Activated T-cell treated with anti-CD3 and anti-CD28 coated beads, Interleukin-2, amount 50 U/mL, for 24 hours (primary cell): Measurements from ENCODE around the gene SCFD2.
"Not testable (repeated sequence)": the region's sequence is repeated elsewhere in the genome, so short reads cannot be mapped to it uniquely, and the experiment has no call there.

ENCODE experiments used
- DNase-seq: peaks from one replicate; pipeline ENCODE4 v3.0.0-alpha.2; 2020
- H3K27ac Mint-ChIP-seq: 2 replicates; pipeline ENCODE4 v1.8.0; 2020; ENCODE audit warnings: mild to moderate bottlenecking, mixed read lengths
- H3K27me3 Mint-ChIP-seq: 2 replicates; pipeline ENCODE4 v1.8.0; 2020; ENCODE audit warnings: mixed read lengths
- H3K36me3 Mint-ChIP-seq: 2 replicates; pipeline ENCODE4 v1.8.0; 2020; ENCODE audit warnings: low read depth, mixed read lengths
- H3K4me1 Mint-ChIP-seq: 2 replicates; pipeline ENCODE4 v1.8.0; 2020; ENCODE audit warnings: low read depth, mixed read lengths
- H3K4me3 Mint-ChIP-seq: 2 replicates; pipeline ENCODE4 v1.8.0; 2020; ENCODE audit warnings: mild to moderate bottlenecking, moderate library complexity, mixed read lengths
- H3K9me3 Mint-ChIP-seq: 2 replicates; pipeline ENCODE4 v1.8.0; 2020; ENCODE audit warnings: mixed read lengths

Gene SCFD2

GRCh38 chr4:53043891-53044650 lies 321.8 kb downstream of the SCFD2 start:
- H3K9me3 Mint-ChIP-seq: no peaks in the 10 kb centered on the region
- no peak for DNase-seq
- H3K27ac Mint-ChIP-seq: no peak overlapping the region
- peaks cover 15% of the 10 kb centered on the region for H3K36me3 Mint-ChIP-seq
- no peaks in the 10 kb centered on the region for H3K27me3 Mint-ChIP-seq
- H3K4me1 Mint-ChIP-seq: no peaks in the 10 kb centered on the region
- no peak overlapping the region for H3K4me3 Mint-ChIP-seq

- no peaks in the 10 kb centered on the region for H3K9me3 Mint-ChIP-seq
- H3K4me3 Mint-ChIP-seq: no peak overlapping the region
- H3K27ac Mint-ChIP-seq: no peak overlapping the region
- no peaks in the 10 kb centered on the region for H3K27me3 Mint-ChIP-seq
- no peaks in the 10 kb centered on the region for H3K4me1 Mint-ChIP-seq
- no peak for DNase-seq
- H3K36me3 Mint-ChIP-seq: peaks cover 18% of the 10 kb centered on the region
Measured at GRCh38 chr4:53043055-53043454, 322.8 kb downstream of the SCFD2 start.

- no peak overlapping the region for H3K27ac Mint-ChIP-seq
- H3K4me3 Mint-ChIP-seq: no peak overlapping the region
- H3K27me3 Mint-ChIP-seq: no peaks in the 10 kb centered on the region
- DNase-seq: no peak
- peaks cover 5% of the 10 kb centered on the region for H3K9me3 Mint-ChIP-seq
- no peaks in the 10 kb centered on the region for H3K4me1 Mint-ChIP-seq
- peaks cover 23% of the 10 kb centered on the region for H3K36me3 Mint-ChIP-seq
Measured at GRCh38 chr4:53040851-53041250, 325.0 kb downstream of the SCFD2 start.

GRCh38 chr4:53040459-53040815 lies 325.4 kb downstream of the SCFD2 start:
- Mint-ChIP-seq H3K4me1 (no peaks in the 10 kb centered on the region), H3K27me3 (no peaks in the 10 kb centered on the region), H3K27ac (no peak overlapping the region), H3K9me3 (peaks cover 8% of the 10 kb centered on the region), H3K36me3 (peaks cover 26% of the 10 kb centered on the region), H3K4me3 (no peak overlapping the region)
- DNase-seq: no peak

- no peak for DNase-seq
- peaks cover 32% of the 10 kb centered on the region for H3K36me3 Mint-ChIP-seq
- no peaks in the 10 kb centered on the region for H3K4me1 Mint-ChIP-seq
- no peaks in the 10 kb centered on the region for H3K27me3 Mint-ChIP-seq
- H3K9me3 Mint-ChIP-seq: peaks cover 9% of the 10 kb centered on the region
- H3K4me3 Mint-ChIP-seq: no peak overlapping the region
- no peak overlapping the region for H3K27ac Mint-ChIP-seq
Measured at GRCh38 chr4:53039741-53040458, 326.0 kb downstream of the SCFD2 start.

GRCh38 chr4:53037892-53038291 lies 328.0 kb downstream of the SCFD2 start:
- Mint-ChIP-seq H3K4me3 (no peak overlapping the region), H3K9me3 (peaks cover 14% of the 10 kb centered on the region), H3K4me1 (peaks cover 9% of the 10 kb centered on the region), H3K27me3 (no peaks in the 10 kb centered on the region), H3K36me3 (peaks cover 52% of the 10 kb centered on the region), H3K27ac (no peak overlapping the region)
- DNase-seq: no peak

GRCh38 chr4:53032908-53033307 lies 333.0 kb downstream of the SCFD2 start:
- H3K4me3 Mint-ChIP-seq, DNase-seq, H3K27me3 Mint-ChIP-seq: not testable (repeated sequence)
- Mint-ChIP-seq H3K36me3 (peaks cover 56% of the 10 kb centered on the region), H3K27ac (peak overlapping the region; percentile 37), H3K4me1 (peaks cover 20% of the 10 kb centered on the region), H3K9me3 (peaks cover 21% of the 10 kb centered on the region)

GRCh38 chr4:53026233-53026632 lies 339.6 kb downstream of the SCFD2 start:
- Mint-ChIP-seq H3K4me1 (peaks cover 5% of the 10 kb centered on the region), H3K36me3 (peaks cover 26% of the 10 kb centered on the region), H3K4me3 (no peak overlapping the region), H3K27me3 (no peaks in the 10 kb centered on the region), H3K27ac (no peak overlapping the region), H3K9me3 (no peaks in the 10 kb centered on the region)
- DNase-seq: no peak

- Mint-ChIP-seq H3K27me3 (no peaks in the 10 kb centered on the region), H3K4me1 (peaks cover 4% of the 10 kb centered on the region), H3K36me3 (peaks cover 14% of the 10 kb centered on the region), H3K9me3 (no peaks in the 10 kb centered on the region), H3K4me3 (no peak overlapping the region), H3K27ac (no peak overlapping the region)
- no peak for DNase-seq
Measured at GRCh38 chr4:53023677-53024299, 342.1 kb downstream of the SCFD2 start.

- DNase-seq: no peak
- Mint-ChIP-seq H3K27me3 (no peaks in the 10 kb centered on the region), H3K27ac (no peak overlapping the region), H3K9me3 (no peaks in the 10 kb centered on the region), H3K36me3 (peaks cover 14% of the 10 kb centered on the region), H3K4me1 (peaks cover 4% of the 10 kb centered on the region), H3K4me3 (no peak overlapping the region)
Measured at GRCh38 chr4:53022513-53023100, 343.3 kb downstream of the SCFD2 start.

GRCh38 chr4:53021754-53022512 lies 343.9 kb downstream of the SCFD2 start:
- no peak overlapping the region for H3K27ac Mint-ChIP-seq
- no peaks in the 10 kb centered on the region for H3K9me3 Mint-ChIP-seq

GRCh38 chr4:53019485-53020382 lies 346.1 kb downstream of the SCFD2 start:
- no peak for DNase-seq
- Mint-ChIP-seq H3K4me1 (peaks cover 6% of the 10 kb centered on the region), H3K36me3 (peaks cover 4% of the 10 kb centered on the region), H3K9me3 (no peaks in the 10 kb centered on the region), H3K4me3 (no peak overlapping the region), H3K27ac (no peak overlapping the region), H3K27me3 (no peaks in the 10 kb centered on the region)

More at GRCh38 chr4:53021754-53022512, 343.9 kb downstream of the SCFD2 start:
- Mint-ChIP-seq H3K27me3 (no peaks in the 10 kb centered on the region), H3K4me3 (no peak overlapping the region), H3K36me3 (peaks cover 11% of the 10 kb centered on the region), H3K4me1 (peaks cover 4% of the 10 kb centered on the region)
- DNase-seq: no peak

- H3K4me1 Mint-ChIP-seq: peaks cover 14% of the 10 kb centered on the region
- H3K4me3 Mint-ChIP-seq: no peak overlapping the region
- no peak overlapping the region for H3K27ac Mint-ChIP-seq
- peaks cover 9% of the 10 kb centered on the region for H3K36me3 Mint-ChIP-seq
- no peaks in the 10 kb centered on the region for H3K27me3 Mint-ChIP-seq
- DNase-seq: no peak
- no peaks in the 10 kb centered on the region for H3K9me3 Mint-ChIP-seq
Measured at GRCh38 chr4:53018471-53018870, 347.4 kb downstream of the SCFD2 start.
